HG03521 (cell line): ENCODE measurements around the gene PPP6R2.
"Not testable (repeated sequence)": the region's sequence is repeated elsewhere in the genome, so short reads cannot be mapped to it uniquely, and the experiment has no call there.

Experiments
- ATAC-seq: cut with Tn5 transposase; IDR thresholded peaks from one replicate; pipeline ENCODE4 v1.9.1; 2021; ENCODE audit warnings: mild to moderate bottlenecking, moderate library complexity; ENCODE audit not compliant: unreplicated experiment

The PPP6R2 gene

GRCh38 chr22:50396751-50397370 is 53.7 kb downstream of the PPP6R2 start:
- no peak for ATAC-seq

DNA sequence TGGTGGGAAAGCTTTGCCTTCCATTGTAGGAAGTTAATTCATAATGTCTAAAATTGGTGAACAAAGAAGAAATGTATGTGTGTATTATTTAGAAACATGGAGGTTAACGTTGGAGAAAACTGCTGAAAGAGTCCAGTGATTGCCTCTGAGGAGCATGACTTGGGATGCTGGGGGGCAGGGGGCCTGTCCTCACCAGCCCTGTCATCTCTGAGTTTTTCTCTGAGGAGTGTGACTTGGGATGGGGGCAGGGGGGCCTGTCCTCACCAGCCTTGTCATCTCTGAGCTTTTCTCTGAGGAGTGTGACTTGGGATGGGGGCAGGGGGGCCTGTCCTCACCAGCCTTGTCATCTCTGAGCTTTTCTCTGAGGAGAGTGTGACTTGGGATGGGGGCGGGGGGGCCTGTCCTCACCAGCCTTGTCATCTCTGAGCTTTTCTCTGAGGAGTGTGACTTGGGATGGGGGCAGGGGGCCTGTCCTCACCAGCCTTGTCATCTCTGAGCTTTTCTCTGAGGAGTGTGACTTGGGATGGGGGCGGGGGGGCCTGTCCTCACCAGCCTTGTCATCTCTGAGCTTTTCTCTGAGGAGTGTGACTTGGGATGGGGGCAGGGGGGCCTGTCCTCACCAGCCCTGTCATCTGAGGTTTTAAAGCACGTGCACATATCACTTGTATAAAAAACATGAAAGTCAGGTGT is 54.4 kb downstream of the PPP6R2 start:
- not testable (repeated sequence) for ATAC-seq

- ATAC-seq: no peak
Measured at GRCh38 chr22:50398831-50399648, 55.9 kb downstream of the PPP6R2 start.

DNA sequence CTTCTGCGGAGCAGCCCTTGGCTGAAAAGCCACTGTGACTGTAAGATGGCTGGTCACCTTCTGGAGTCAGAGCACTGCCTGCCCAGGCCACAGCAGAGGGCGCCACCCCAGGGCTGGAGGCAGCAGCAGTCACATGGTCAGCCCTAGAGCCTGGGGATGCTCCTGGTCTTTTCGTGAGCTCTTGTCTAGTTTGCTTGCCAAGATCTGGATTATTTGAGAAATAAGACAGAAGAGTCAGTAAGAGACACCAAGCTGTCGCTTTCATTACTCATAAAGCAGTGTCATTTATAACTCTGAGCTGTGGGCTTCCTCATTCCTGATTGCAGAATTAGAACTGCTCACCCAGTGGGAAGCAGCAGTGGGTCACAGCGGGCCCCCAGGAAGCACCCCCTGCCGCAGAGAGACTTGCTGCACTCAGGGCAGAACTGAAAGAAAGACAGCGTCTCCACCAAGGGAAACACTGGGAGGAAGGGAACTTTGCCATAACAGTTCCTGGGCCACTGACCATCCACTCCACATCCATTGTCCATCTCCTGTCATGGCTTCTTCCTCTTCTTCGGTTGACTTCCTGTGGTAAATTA is 56.7 kb downstream of the PPP6R2 start:
- no peak for ATAC-seq

GRCh38 chr22:50400406-50400805 is 57.3 kb downstream of the PPP6R2 start:
- ATAC-seq: no peak

DNA sequence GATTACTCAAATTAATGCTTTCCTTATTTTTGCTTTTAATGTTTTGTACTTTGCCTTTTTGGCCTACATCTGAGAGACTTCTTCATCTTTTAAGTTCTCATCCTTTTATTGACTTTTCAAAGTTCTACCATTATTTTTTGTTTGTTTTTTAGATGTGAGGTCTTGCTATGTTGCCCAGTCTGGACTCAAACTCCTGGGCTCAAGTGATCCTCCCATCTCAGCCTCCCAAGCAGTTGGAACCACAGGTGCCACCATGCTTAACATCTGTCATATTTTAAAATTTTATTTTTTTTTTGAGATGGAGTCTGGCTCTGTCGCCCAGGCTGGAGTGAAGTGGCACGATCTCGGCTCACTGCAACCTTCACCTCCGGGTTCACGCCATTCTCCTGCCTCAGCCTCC is 57.8 kb downstream of the PPP6R2 start:
- ATAC-seq: no peak

- ATAC-seq: no peak
Measured at GRCh38 chr22:50401907-50402306, 58.8 kb downstream of the PPP6R2 start.

- ATAC-seq: no peak
Measured at GRCh38 chr22:50403701-50404101, 60.6 kb downstream of the PPP6R2 start.

DNA sequence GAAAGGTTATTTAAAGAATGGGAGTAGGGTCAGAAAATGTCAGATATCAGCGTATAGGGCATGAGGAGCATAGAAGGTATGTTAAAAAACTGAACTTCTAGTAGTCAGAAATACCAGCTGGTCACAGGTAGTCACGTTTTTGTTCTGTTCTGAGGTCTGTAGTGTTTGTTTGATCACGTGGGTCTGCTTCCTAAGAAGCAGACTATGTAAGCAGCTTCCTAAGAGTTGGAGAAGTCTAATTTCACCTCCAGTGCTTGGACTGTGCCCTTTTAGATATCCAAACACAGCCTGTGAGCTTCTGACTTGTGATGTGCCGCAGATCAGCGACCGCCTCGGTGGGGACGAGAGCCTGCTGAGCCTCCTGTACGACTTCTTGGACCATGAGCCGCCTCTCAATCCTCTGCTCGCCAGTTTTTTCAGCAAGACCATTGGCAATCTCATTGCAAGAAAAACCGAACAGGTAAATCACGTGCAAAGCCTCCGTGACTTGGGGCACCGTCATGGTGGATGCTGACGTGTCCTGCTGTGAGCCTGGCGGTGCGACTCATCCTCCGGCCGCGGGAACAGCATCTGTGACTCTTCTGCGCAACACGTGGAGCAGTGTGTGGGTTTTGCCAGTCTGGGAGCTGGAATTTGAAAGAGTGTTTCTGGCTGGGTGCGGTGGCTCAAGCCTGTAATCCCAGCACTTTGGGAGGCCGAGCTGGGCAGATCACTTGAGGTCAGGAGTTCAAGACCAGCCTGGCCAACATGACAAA is 63.5 kb downstream of the PPP6R2 start:
- ATAC-seq: no peak

- ATAC-seq: no peak
Measured at GRCh38 chr22:50408311-50408710, 65.2 kb downstream of the PPP6R2 start.

GRCh38 chr22:50408954-50409353 is 65.8 kb downstream of the PPP6R2 start:
- ATAC-seq: not testable (repeated sequence)

GRCh38 chr22:50414476-50415248 is 71.5 kb downstream of the PPP6R2 start:
- no peak for ATAC-seq

DNA sequence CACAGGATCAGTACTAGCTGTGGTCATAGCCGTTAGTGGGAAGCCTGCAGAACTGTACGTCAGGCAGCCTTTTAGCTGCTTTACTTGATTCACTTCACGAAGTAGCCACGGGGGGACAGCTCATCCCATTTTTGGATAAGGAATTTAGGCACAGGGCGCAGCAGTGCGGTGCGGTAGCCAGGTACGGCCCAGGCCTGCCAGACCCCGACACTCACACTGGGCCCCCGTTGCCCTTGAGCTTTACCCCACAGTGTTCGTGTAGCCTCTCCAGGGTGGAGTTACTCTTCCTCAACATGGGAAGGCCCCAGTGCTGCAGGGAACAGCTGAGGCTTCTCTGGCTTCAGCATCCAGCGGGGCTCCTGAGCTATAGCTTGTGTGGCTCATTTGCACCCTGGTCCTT is 72.3 kb downstream of the PPP6R2 start:
- ATAC-seq: no peak

DNA sequence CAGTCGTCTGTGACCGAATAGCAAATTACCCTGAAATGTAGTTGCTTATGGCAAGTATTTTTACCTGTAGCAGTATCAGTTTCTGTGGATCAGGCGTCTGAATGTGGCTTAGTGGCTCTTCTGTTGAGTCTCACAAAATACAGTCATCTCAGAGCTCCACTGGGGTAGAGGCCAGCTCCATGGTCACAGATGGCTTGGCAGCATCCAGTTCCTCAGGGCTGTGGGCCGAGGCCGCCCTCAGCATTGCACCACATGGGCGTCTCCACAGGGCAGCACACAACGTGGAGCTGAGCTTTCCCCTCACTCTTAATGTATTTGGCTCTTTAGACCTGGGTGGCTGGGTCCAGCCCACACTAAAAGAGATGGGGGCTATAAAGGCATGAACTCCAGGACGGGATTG is 73.9 kb downstream of the PPP6R2 start:
- ATAC-seq: no peak

- ATAC-seq: no peak
Measured at GRCh38 chr22:50417411-50418210, 74.5 kb downstream of the PPP6R2 start.

DNA sequence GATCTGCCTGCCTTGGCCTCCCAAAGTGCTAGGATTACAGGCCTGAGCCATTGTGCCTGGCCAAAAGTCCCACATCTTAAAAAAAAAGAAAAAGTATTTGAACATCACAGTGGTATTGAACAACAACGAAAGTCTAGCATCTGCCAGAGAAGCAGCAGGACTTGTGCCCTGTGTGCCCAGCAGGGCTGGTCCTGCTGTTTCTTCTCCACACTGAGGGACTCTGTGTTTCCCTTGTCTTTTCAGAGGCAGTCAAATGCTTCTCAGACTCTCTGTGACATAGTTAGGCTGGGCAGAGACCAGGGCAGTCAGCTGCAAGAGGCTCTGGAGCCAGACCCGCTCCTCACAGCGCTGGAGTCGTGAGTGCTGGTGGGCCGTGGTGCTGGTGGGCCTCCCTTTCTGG is 75.5 kb downstream of the PPP6R2 start:
- ATAC-seq: no peak

- ATAC-seq: no peak
Measured at GRCh38 chr22:50419116-50419515, 76.0 kb downstream of the PPP6R2 start.

- no peak for ATAC-seq
Measured at GRCh38 chr22:50420015-50420414, 76.9 kb downstream of the PPP6R2 start.

- ATAC-seq: no peak
Measured at GRCh38 chr22:50420581-50420980, 77.5 kb downstream of the PPP6R2 start.
